Stromal cell of bone marrow (primary cell): ENCODE measurements around the gene SLC5A5.
A peak's percentile ranks its signal among the peaks of the same experiment; 100 is the strongest.
"Not testable (repeated sequence)": the region's sequence is repeated elsewhere in the genome, so short reads cannot be mapped to it uniquely, and the experiment has no call there.

Experiments
- DNase-seq: peaks from one replicate; pipeline ENCODE4 v3.0.0-alpha.2; 2012; ENCODE audit warnings: low read depth

The SLC5A5 gene

DNA sequence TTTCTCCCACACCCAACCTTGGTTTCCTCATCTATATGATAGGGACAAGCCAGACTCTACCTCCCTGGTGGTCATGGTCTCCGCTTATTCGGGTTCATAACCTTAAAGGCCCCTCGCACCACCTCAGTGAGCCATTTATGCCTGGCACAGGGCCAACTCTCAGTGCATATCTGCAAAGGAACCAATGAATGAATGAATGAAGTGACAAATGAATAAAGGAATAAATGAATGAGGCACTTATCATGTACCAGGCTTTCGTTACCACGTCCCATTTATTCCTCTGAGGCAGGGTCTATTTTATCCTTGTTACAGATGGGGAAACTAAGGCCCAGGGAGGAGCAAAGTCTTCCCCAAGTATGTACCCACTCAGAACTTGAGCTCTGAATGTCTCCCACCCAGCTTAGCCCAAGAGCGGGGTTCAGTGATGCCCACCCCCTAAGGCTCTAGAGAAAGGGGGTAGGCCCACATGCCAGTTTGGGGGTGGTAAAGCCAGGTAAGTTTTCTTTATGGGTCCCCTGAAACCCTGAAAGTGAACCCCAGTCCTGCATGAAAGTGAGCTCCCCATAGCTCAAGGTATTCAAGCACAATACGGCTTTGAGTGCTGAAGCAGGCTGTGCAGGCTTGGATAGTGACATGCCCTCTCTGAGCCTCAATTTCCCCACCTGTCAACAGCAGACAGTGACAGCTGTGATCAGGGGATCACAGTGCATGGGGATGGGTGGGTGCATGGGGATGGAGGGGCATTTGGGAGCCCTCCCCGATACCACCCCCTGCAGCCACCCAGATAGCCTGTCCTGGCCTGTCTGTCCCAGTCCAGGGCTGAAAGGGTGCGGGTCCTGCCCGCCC, 490 bp upstream of the SLC5A5 start:
- DNase-seq = no peak

DNA sequence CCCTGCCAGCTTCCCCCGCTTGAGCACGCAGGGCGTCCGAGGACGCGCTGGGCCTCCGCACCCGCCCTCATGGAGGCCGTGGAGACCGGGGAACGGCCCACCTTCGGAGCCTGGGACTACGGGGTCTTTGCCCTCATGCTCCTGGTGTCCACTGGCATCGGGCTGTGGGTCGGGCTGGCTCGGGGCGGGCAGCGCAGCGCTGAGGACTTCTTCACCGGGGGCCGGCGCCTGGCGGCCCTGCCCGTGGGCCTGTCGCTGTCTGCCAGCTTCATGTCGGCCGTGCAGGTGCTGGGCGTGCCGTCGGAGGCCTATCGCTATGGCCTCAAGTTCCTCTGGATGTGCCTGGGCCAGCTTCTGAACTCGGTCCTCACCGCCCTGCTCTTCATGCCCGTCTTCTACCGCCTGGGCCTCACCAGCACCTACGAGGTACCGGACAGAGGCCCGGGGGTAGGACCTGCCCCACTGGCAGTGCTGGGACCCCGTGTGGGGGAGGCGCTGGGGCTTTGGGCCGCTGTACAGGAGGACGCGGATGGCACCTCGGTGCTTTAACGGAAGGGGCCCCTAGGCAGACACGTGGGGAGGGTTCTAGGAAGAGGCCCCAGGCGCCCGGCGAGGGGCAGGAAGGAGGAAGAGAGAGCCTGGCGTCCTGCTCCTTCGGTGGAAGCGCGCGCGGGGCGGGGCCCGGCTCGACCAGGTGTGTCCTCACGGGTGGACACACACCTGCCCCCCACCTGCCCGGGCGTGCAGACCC, 681 bp downstream of the SLC5A5 start:
- DNase-seq = no peak

DNA sequence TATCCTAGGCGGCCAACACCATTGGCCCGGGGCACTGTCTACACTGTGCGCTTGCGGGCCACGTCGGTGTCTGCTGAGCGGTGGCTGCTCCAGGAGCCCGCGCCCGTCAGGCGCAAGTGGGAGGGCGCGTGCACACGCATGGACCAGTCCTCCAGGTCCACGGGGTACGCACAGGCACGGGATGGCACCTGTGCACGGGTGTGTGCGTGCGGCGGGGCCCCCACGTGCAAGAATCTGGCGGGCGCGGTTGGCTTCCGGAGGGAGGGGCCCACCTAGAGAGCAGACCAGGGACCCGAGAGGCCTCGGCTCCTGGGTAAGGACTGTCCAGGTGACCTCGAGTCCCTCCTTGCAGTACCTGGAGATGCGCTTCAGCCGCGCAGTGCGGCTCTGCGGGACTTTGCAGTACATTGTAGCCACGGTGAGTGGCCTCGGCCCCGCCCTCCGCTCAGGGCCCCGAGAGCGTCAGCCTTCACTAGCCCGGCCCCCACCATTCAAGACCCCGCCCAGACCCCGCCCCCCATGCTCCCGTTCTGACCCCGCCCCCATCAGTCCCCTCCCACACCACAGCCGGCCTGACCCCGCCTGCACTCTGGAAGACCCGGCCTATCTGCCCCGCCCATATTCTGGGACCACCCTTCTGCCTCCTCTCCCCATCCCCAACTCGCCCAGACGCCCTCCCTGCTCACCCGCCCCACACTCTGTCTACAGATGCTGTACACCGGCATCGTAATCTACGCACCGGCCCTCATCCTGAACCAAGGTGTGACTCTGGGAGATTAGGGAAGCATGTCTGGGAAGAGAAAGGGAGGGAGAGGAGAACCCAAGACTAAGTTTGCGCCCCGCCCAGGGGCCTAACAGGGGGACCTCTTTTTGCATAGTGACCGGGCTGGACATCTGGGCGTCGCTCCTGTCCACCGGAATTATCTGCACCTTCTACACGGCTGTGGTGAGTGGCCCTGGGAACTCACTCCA, 2.3 kb downstream of the SLC5A5 start:
- no peak for DNase-seq

DNA sequence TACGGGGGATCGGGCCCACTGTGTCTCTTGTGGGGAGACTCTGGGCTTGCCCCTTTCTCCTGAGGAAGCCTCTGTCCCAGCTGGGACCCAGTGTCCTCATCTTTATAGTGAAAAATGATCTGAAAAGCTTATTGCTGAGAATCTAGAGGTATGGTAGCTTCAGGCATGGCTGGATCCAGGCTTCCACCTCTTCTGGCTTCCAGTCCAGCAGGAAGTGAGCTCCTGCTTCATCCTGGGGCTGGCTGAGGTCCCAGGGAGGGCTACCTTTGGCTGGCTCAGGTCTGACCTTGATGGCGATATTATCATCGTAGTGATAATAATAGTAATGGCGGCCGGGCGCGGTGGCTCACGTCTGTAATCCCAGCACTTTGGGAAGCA, 3.0 kb downstream of the SLC5A5 start:
- DNase-seq = no peak

DNA sequence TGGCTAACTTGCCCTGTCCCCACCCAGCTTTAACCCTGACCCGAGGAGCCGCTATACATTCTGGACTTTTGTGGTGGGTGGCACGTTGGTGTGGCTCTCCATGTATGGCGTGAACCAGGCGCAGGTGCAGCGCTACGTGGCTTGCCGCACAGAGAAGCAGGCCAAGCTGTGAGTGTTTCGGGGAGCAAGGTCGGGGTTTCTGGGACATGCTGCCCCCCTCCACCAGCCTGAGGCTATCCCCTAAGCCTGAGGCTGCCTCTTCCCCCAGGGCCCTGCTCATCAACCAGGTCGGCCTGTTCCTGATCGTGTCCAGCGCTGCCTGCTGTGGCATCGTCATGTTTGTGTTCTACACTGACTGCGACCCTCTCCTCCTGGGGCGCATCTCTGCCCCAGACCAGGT, 6.0 kb downstream of the SLC5A5 start:
- DNase-seq = no peak

DNA sequence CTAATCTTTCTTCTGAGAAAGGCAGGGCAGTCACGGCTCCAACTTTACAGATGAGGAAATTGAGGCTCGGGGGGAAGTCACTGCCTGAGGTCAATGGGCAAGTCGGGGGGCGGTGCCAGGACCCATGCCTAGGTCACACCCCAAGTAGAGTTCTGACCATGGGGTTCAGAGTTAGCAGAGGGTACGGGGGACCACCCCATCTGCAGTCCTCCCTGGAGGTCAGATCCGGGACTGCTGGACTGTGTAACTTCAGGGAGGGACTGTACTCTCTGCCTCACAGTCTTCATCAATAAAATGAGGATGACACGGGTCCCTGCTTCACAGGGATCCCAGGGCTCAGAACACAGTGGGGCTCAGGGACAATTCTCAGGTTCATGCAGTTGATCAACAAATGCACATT, 7.7 kb downstream of the SLC5A5 start:
- DNase-seq = no peak

DNA sequence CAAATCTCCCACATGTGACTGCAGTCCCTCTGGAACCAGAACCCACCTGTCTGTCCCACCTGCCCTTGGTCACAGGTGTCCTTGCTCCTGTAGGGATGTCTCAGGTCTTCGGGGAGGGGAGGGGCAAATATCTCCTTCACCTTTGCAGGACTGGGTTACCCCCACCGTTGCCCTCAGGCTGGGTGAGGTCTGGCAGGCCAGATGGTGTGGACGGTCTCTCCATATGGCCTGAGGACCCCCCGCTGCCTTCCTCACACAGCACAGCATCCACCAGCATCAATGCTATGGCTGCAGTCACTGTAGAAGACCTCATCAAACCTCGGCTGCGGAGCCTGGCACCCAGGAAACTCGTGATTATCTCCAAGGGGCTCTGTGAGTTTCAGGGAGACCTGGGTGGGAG, 10.0 kb downstream of the SLC5A5 start:
- DNase-seq = no peak

DNA sequence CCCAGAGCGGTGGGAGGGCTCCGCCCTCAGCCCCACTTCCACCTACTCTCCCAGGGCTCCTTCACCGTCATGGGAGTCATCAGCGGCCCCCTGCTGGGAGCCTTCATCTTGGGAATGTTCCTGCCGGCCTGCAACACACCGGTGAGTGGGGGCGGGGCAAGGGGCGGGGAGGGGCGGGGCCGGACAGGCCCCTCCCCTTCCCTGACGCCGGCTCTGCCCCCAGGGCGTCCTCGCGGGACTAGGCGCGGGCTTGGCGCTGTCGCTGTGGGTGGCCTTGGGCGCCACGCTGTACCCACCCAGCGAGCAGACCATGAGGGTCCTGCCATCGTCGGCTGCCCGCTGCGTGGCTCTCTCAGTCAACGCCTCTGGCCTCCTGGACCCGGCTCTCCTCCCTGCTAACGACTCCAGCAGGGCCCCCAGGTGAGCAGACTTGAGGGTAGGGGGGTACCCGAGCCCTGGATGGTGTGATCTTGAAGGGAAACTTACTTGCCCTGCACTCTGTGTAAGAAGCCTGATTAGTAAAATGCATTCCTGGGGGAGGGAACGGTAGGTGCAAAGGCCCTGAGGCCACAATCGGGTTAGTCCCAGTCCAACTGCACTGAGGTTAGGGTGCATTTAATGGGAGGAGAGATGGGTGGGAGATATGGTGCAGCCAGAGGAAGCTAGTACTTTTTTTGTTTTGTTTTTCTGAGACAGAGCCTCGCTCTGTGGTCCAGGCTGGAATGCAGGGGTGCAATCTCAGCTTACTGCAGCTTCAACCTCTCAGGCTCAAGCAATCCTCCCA, 12.1 kb downstream of the SLC5A5 start:
- no peak for DNase-seq

DNA sequence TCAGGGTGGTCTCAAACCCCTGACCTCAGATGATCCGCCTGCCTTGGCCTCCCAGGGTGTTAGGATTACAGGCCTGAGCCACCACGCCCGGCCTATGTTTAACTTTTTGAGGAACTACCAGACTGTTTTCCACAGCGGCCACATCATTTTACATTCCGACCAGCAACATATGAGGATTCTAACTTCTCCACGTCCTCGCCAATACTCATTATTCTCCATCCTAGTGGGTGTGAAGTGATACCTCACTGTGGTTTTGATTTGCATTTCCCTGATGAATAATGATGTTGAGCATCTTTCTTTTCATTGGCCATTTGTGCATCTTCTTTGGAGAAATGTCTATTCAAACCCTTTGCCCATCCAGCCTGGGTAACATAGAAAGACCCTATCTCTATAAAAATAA, 14.8 kb downstream of the SLC5A5 start:
- DNase-seq = no peak

DNA sequence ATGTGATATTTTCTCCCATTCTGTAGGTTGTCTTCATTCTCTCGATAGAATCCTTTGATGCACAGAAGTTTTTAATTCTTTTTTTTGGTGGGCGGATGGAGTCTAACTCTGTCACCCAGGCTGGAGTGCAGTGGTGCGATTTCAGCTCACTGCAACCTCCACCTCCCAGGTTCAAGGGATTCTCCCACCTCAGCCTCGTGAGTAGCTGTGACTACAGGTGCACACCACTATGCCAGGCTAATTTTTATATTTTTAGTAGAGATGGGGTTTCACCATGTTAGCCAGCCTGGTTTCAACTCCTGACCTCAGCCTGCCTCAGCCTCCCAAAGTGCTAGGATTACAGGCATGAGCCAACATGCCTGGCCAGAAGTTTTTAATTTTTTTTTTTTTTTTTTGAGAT, 15.5 kb downstream of the SLC5A5 start:
- not testable (repeated sequence) for DNase-seq

DNA sequence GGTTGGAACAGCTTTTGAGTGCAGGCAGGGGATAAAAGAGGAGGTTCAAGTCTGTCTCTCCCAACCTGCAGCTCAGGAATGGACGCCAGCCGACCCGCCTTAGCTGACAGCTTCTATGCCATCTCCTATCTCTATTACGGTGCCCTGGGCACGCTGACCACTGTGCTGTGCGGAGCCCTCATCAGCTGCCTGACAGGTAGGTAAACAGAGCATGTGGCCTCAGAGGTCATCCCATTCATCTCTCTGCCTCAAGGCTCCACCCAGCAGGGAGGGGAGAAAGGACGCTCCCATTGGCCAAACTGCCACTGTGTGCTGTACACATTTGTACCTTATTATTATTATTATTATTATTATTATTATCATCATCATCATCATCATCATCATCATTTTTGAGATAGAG, 16.5 kb downstream of the SLC5A5 start:
- no peak for DNase-seq

DNA sequence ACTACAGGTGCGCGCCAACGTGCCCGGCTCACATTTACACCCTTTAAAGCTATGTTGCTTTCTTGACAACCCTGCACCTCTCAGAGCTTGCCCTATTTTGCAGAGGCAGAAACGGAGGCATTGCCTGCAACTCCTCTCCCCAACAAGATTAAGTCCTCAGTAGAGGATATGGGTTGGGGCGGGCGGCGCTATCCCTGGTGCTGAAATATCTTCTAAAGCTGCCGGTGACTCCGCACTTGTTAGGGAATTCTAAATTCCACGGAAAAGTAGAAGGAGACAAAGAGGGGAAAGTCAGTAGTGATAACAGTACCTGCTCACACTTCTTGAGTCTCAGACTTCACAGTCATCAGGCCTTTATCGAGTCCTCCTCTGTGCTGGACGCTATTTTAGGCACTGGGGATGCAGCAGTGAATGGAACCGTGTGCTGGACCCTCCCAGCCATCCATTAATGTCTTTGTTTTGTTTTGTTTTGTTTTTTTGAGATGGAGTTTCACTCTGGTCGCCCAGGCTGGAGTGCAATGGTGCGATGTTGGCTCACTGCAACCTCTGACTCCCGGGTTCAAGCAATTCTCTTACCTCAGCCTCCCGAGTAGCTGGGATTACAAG, 18.0 kb downstream of the SLC5A5 start:
- peak; percentile 31 for DNase-seq

DNA sequence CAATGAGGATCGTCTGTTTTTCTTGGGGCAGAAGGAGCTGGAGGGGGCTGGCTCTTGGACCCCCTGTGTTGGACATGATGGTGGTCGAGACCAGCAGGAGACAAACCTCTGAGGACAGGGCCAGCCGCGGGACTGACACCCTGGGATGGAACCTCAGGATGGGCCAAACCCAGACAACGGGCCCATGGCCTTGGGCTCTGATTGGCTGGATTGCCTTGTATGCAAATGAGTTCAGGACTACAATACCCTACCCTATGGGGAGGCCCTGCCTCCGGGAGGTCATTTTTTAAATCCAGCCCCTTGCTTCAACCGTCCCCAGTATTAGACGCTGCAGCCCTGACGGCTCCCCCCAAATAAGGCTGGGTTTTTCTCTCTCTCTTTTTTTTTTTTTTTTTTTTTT, 22.0 kb downstream of the SLC5A5 start:
- DNase-seq = no peak

DNA sequence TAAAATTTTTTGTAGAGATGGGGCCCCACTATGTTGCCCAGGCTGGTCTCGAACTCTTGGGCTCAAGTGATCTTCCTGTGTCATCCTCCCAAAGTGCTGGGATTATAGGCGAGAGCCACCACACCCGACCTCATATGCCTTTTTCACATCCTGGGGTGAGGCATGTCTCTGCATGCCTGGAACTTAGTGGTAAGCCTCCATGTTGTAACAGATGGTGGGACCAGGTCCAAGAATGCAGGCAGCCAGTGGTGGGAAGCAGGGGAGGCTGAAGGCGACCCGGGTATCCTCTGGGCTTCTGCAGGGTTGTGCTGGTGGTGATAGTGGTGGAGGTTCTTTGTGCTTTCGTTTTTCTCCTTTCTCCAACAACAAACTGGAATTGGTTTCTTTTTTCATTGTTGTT, 31.0 kb downstream of the SLC5A5 start:
- DNase-seq = peak; percentile 15

DNA sequence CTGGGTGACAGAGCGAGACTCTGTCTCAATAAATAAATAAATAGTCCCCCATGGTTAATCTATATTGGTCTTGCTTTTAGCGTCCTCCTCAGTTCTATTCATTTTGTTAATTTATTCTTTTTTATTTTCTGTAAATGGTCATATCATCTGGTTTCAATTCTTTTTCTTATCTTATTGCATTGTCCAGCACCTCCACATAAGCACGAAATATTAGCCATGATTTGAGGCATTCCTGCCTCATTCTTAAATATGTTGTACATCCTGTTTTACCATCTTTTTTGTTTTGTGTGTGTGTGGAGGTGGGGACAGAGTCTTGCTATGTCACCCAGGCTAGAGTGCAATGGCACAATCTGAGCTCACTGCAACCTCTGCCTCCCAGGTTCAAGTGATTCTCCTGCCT, 36.5 kb downstream of the SLC5A5 start:
- DNase-seq = no peak

DNA sequence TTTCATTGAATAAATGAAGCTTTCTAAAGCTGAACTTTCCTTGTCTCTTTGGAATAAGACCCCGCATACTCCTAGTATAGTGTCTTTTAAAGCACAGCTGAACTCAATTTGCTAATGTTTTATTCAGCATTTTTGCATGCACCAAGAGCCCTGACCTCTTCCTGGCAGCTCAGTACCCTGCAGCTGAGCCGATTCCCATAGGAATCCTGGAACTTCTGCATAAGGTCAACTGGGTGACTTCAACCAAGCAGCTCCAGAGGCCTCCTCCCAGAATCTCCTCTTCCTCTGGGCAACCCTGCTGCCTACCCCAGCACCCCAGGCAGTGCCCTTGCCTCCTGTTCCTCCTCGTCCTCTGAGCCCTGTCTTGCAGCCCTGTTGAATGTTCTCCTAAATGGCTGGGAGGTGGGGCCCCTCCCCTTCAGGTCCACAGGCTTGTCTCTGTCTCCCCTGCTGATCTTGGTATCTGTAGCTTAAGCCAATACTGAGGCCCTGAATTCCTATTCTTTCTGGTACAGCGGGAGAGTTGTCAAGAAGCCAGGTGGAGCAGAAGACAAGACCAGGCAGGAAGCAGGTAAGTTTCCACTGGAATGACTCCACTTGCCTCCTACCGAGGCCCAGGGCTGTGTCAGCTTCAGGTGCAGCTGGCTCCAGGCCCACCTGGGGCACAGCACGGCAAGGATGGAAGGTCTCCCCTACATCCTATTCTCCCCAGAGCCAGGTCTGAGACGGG, 37.4 kb downstream of the SLC5A5 start:
- DNase-seq = no peak

DNA sequence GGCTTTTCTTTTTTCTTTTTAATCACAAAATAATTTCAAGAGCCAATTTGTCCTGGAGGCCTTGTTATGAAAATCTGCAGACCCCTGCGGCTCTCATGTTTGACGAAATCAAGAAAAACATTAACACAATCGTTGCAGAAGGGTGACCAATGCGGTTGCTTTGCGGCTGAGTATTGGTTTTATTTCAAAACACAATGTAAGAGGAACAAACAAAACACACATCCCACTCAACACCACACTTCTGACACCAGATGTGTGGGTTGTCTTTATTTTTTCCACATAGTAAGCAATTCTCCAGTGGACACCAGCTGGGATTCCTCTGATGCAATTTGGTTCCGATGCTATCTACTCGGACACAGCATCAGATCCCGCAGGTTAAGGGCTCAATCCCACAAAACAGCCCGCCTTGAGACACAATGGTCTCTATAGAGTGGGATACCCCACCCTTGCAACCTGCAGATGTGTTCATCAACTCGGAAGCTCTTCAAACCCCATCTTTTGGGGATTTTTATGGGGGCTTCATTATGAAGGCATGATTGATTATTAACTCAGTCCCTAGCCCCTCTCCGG, 39.1 kb downstream of the SLC5A5 start:
- no peak for DNase-seq

DNA sequence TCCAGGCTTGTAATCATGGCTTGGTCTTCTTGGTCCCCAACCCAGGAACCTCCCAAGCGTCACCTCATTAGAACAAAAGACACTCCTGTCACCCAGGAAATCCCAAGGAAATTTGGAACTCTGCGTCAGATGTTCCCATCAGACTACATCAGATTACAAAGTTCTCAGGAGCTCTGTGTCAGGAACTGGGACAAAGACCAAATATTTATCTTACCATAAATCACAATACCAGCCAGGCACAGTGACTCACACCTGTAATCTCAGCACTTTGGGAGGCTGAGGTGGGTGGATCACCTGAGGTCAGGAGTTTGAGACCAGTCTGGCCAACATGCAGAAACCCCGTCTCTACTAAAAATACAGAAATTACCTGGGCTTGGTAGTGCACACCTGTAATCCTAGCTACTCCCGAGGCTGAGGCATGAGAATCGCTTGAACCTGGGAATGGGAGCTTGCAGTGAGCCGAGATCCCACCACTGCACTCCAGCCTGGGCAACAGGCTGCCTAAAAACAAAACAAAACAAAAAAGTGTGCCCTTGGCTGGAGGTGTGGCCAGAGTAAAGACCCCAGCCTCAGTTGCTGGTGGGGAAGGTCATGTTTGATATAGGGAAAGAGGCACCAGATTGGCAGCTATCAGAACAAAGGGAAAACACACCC, 44.3 kb downstream of the SLC5A5 start:
- no peak for DNase-seq

DNA sequence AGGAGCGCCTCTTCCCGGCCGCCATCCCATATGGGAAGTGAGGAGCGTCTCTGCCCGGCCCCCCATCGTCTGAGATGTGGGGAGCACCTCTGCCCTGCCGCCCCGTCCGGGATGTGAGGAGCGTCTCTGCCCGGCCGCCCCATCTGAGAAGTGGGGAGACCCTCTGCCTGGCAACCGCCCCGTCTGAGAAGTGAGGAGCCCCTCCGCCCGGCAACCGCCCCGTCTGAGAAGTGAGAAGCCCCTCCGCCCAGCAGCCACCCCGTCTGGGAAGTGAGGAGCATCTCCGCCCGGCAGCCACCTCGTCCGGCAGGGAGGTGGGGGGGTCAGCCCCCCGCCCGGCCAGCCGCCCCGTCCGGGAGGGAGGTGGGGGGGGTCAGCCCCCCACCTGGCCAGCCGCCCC, 46.4 kb downstream of the SLC5A5 start:
- not testable (repeated sequence) for DNase-seq

DNA sequence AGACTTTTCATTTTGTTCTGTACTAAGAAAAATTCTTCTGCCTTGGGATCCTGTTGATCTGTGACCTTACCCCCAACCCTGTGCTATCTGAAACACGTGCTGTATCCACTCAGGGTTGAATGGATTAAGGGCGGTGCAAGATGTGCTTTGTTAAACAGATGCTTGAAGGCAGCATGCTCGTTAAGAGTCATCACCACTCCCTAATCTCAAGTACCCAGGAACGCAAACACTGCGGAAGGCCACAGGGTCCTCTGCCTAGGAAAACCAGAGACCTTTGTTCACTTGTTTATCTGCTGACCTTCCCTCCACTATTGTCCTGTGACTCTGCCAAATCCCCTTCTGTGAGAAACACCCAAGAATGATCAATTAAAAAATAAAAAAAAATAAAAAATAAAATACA, 47.4 kb downstream of the SLC5A5 start:
- DNase-seq = not testable (repeated sequence)
